ENCODE data around the gene PRSS48. TPM values are rescaled to one million over a fixed set of nuclear protein-coding genes. Genes with fewer than 3 reads are reported as not detected.
A peak's percentile ranks its signal among the peaks of the same experiment; 100 is the strongest.

Gene PRSS48
- total RNA-seq, 1 donor from 2014 or later: not detected

- Mint-ChIP-seq H3K36me3 (ENCODE audit: low read depth, unreplicated experiment) (peaks cover 3% of the 10 kb centered on the region), H3K27ac (ENCODE audit: unreplicated experiment) (no peak overlapping the region), H3K4me1 (ENCODE audit: low read depth, unreplicated experiment) (peaks cover 17% of the 10 kb centered on the region), H3K9me3 (ENCODE audit: unreplicated experiment) (no peaks in the 10 kb centered on the region), H3K27me3 (ENCODE audit: low read depth, unreplicated experiment) (no peaks in the 10 kb centered on the region), H3K4me3 (ENCODE audit: unreplicated experiment) (no peak overlapping the region)
- peaks cover 19% of the 10 kb centered on the region for H3K79me2 ChIP-seq (ENCODE audit: insufficient read depth, low read length)
- no peak overlapping the region for H3K4me3 ChIP-seq (ENCODE audit: insufficient read depth, low read depth, low read length)
- no peaks in the 10 kb centered on the region for H3K36me3 ChIP-seq (ENCODE audit: insufficient read depth, low read length)
- TF ChIP-seq, protein P1, sequence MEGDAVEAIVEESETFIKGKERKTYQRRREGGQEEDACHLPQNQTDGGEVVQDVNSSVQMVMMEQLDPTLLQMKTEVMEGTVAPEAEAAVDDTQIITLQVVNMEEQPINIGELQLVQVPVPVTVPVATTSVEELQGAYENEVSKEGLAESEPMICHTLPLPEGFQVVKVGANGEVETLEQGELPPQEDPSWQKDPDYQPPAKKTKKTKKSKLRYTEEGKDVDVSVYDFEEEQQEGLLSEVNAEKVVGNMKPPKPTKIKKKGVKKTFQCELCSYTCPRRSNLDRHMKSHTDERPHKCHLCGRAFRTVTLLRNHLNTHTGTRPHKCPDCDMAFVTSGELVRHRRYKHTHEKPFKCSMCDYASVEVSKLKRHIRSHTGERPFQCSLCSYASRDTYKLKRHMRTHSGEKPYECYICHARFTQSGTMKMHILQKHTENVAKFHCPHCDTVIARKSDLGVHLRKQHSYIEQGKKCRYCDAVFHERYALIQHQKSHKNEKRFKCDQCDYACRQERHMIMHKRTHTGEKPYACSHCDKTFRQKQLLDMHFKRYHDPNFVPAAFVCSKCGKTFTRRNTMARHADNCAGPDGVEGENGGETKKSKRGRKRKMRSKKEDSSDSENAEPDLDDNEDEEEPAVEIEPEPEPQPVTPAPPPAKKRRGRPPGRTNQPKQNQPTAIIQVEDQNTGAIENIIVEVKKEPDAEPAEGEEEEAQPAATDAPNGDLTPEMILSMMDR (IDR thresholded peaks at IDR 0.05; ENCODE audit: insufficient read depth, low read depth, low read length): no peak
- TF ChIP-seq EZH2 (IDR thresholded peaks at IDR 0.05; ENCODE audit: insufficient read depth, low read length): no peak
- H3K27ac ChIP-seq (ENCODE audit: low read depth, low read length): no peak overlapping the region
- H3K4me2 ChIP-seq (ENCODE audit: low read length): no peak overlapping the region
- H2AFZ ChIP-seq (ENCODE audit: low read depth, low read length): no peak overlapping the region
- peaks cover 11% of the 10 kb centered on the region for H3K4me1 ChIP-seq (ENCODE audit: insufficient read depth, low read length)
- H3K27me3 ChIP-seq (ENCODE audit: insufficient read depth, low read length): no peaks in the 10 kb centered on the region
- no peaks in the 10 kb centered on the region for H3K9me3 ChIP-seq (ENCODE audit: insufficient read depth, low read depth, low read length)
- H4K20me1 ChIP-seq (ENCODE audit: insufficient read depth, low read length): no peaks in the 10 kb centered on the region
- no peak overlapping the region for H3K9ac ChIP-seq (ENCODE audit: low read length)
- no peak for FAIRE-seq
- DNase-seq (ENCODE audit: low read depth): no peak
Measured at GRCh38 chr4:151314010-151314355, 37.0 kb downstream of the PRSS48 start.

GRCh38 chr4:151314479-151314878 lies 37.5 kb downstream of the PRSS48 start:
- FAIRE-seq: no peak
- Histone ChIP-seq H3K4me1 (ENCODE audit: insufficient read depth, low read length) (peaks cover 11% of the 10 kb centered on the region), H3K27ac (ENCODE audit: low read depth, low read length) (no peak overlapping the region)

More at GRCh38 chr4:151314479-151314878, 37.5 kb downstream of the PRSS48 start:
- Histone ChIP-seq H3K79me2 (ENCODE audit: insufficient read depth, low read length) (peaks cover 19% of the 10 kb centered on the region), H2AFZ (ENCODE audit: low read depth, low read length) (no peak overlapping the region), H3K27me3 (ENCODE audit: insufficient read depth, low read length) (no peaks in the 10 kb centered on the region), H3K4me2 (ENCODE audit: low read length) (peak overlapping the region; percentile 66), H3K9ac (ENCODE audit: low read length) (no peak overlapping the region), H3K36me3 (ENCODE audit: insufficient read depth, low read length) (no peaks in the 10 kb centered on the region), H4K20me1 (ENCODE audit: insufficient read depth, low read length) (no peaks in the 10 kb centered on the region), H3K4me3 (ENCODE audit: insufficient read depth, low read depth, low read length) (no peak overlapping the region), H3K9me3 (ENCODE audit: insufficient read depth, low read depth, low read length) (no peaks in the 10 kb centered on the region)
- Mint-ChIP-seq H3K4me3 (ENCODE audit: unreplicated experiment) (no peak overlapping the region), H3K9me3 (ENCODE audit: unreplicated experiment) (no peaks in the 10 kb centered on the region), H3K27ac (ENCODE audit: unreplicated experiment) (peak overlapping the region; percentile 64), H3K4me1 (ENCODE audit: low read depth, unreplicated experiment) (peaks cover 17% of the 10 kb centered on the region), H3K36me3 (ENCODE audit: low read depth, unreplicated experiment) (peaks cover 3% of the 10 kb centered on the region), H3K27me3 (ENCODE audit: low read depth, unreplicated experiment) (no peaks in the 10 kb centered on the region)
- TF ChIP-seq EZH2 (IDR thresholded peaks at IDR 0.05; ENCODE audit: insufficient read depth, low read length): no peak
- TF ChIP-seq, protein P1 (IDR thresholded peaks at IDR 0.05; ENCODE audit: insufficient read depth, low read depth, low read length): no peak
- no peak for DNase-seq (ENCODE audit: low read depth)
